Measurements from ENCODE around the gene ITGA6.

ITGA6 gene

DNA sequence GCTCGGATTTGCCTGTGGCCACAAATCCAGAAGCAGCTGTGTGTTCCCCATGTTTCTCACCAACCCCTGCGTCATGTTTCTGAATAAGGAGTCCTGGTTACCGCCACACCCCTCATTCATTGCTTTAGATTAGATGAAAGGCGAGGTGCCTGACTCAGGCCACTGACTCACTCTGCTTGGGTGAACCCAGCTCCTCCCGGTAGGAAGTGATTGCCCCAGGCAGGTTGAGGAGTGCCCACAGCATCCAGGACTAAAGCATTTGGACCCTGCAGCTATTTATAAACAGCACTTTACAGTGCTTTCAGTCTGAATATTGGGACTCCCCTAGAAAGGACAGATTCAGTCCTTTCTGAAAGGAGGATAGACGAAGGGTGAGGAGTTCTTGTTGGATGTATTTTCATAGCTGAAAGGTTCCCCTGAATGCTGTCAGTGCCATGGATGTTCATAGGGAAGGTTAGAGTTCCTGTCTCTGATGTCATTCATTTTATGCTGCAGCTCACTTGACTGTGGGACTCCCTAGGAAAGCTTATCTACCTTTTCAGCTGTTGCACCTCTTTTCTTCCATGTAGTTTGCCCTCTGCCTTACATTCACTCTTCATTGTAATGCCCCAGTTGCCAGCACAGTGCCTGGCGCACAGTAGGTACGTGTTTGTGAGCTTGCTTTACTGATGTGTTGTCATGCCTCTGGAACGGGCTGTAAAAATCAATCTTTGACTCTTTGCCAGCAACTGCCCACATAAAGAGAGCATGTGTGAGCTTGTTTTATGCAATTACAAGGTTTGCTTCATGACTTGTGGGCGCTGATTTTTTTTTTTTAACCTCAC is 14.9 kb downstream of the ITGA6 start:
- no peak for DNase-seq

DNA sequence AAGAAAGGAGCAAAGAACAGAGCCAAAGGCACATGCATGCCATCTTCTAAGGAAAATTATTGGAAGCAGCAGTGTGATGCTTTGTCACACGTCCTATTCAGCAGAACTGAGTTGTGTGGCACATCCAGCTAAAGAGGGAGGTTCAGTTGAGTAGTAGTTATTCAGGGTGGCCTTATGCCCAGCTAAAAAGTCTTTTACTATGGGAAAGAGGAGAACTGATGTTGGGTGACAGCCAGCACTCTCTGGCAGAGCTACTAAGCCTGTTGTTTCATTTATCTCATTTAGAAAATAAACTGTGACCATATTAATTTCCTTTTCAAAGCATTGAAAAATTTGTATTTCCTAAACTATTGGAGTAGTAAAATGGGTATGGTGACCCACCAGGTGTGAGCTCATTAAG is 18.5 kb downstream of the ITGA6 start:
- DNase-seq: no peak

DNA sequence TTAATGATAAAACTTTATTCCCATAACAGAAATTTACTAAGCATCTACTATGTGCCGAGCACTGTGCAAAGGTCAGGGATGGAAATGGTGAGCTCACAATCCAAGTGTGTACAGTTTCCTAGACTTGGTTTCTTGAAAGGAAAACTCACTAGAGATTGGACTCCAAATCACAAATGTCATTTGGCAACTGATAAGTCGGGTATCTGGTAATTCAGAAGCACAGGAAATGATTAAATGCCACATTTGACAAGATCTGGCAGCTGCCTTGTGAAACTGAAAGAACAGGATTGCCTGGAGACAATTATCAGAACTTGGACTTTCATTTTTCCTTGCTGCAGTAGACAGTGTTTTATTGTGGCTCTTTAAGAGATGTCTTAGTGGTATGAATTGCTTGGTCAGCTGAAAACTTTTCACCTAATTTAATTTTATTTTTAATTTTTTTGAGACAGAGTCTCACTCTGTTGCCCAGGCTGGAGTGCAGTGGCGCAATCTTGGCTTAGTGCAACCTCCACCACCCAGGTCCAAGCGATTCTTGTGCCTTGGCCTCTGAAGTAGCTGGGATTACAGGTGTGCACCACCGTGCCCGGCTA is 19.2 kb downstream of the ITGA6 start:
- DNase-seq: no peak

DNA sequence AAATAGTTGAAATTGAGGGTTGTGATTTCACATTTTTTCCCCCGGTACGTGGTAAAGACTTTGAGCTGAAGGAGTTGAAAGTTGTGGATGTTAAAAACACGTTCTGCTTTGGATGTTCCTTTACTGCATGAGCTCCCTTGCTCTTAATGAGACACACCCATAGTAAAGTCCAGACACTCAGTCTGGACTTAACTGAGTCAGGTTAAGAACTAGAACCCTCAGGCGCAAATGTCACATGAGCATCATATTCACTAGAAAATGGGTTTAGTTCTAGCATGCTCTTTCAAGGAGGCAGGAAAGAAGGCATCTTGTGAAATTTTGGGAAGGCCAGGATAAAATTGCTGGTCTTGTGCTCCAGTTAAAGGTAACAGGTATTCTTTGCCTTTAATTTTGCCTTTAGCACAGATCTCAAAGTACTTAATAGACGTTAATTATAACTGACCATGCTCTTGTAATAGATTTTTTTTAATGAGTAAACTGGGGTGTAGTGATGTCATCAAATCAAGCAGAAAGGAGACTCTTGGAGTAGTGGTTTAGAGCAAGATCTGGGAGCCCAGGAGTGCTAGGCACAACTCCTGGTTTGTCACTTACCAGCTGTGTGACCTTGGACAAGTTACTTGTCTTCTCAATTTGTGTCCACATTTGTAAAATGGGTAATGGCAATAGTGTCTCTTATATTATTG is 20.6 kb downstream of the ITGA6 start:
- DNase-seq: no peak

DNA sequence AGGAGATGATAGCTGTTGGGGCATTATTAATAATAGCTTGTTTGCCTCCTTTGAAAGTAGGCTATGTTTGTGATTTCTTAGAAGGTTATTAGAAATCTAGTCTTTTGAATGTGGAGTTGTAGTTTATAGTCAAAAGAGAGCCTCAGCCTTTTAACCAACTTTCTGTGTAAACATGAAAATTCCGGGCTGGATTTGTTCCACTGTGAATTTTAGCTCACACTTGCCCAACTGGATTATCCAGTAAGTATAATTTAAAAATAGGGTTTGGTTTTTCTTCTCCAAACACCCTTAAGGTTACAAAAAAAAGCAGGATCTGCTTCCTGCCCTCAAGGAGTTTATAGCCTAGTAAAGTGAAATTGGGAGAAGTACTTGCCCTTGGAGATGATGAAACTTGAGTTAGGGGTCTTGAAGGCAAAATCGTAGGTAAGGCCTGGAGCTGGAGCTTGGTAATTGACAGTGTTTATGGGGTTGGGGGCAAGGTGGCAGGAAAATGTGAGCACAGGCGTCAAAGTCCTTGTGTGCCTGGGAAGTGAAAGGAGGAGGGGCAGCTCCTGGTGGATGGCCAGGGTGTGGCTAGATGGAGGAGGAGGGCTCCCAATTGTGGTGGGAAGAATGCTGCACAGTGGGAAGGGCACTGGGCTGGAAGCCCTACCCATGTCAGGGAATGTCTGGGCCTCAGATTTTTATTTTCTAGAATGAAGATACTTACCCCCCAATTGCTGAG is 21.3 kb downstream of the ITGA6 start:
- no peak for DNase-seq

DNA sequence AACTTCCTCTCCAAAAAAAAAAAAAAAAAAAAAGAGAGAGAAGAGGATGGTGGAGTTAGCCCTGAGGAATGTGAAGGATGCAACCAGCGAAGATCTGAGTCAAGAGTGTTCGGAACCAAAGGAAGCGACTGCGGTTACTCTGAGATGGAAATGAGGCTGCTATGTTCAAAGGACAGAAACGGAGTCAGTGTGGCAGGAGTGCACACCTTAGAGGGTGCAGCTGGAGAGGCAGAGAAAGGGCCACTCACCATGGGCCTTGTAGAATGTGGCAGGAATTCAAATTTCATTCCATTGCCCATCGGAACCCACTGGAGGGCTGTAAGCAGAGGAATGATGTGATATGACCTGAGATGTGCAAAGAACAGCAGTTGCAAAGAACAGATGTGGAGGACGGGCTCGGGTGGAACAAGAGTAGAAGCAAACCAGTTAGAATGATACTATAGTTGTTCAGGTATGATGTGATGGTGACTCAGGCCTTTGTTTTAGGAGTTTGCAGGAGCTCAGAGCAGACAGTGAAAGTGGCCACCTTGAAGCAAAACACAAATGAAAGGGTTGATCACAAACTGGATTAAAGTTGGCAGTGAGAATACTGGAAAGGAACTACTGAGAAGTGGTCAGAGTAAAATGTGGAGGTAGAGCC is 22.6 kb downstream of the ITGA6 start:
- no peak for DNase-seq

DNA sequence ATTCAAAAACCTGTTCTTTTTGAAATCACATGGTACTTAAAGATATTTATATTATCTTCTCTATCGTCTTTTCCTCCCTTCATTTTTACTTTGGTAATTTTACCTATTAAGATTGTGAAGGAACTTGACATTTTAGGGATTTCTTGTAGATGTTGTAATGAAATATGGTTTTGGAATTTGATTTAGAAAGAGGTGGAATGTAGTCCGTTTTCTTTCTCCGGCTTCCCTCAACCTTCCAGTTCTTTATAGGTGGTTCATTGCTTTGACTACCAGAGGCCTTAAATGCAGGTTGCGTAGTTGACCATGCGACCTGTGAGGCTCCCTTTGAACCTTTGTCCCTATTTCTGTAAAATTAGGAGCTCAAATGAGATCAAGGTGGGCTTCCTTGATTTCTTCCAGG is 24.5 kb downstream of the ITGA6 start:
- no peak for DNase-seq

DNA sequence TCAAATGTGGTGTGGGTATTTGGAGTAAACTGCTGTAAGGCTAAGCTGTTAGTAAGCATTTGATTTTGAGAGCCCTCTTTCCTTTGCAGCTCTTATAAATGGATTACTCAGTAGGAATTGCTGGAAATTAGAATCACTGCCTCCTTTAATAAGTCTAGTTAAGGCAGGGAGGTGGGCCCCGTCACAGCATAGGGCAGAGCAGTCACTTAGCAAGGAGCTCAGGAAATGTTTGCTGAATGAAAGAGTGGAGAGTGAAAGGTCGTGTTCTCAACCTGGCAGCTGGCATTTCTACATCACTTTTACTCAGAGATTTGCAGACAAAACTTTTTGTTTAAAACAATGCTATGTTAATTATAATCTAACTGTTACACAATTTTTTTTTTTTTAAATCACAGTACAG is 25.5 kb downstream of the ITGA6 start:
- DNase-seq: no peak

DNA sequence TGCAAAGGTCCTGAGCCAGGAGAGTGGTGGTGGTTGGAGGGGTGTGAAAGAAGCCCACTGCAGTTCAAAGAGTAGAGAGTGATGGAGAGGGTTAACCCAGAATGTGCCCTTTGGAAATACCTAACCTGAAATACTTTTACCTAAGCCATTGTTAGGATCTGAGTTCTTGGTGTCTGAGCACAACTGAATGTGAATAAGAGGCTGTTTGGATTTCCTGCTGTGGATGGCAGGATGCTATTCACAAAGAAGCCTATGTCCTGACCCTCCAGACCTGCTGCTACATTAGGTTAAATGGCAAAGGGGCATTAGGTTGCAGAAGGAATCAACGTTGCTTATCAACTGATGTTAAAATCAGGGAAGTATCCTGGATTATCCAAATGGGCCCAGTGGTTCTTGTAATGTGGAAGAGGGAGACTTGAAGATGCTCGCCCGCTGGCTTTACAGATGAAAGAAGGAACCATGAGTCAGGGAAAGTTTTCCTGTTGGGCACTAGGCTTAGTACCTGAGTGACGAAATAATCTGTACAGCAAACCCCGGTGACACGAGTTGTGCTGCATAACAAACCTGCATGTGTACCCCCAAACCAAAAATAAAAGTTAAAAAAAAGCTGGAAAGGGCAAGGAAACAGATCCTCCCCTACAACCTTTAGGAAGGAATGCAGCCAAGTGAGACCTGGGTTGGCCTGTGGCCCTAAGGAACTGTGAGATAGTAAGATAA is 27.2 kb downstream of the ITGA6 start:
- no peak for DNase-seq

DNA sequence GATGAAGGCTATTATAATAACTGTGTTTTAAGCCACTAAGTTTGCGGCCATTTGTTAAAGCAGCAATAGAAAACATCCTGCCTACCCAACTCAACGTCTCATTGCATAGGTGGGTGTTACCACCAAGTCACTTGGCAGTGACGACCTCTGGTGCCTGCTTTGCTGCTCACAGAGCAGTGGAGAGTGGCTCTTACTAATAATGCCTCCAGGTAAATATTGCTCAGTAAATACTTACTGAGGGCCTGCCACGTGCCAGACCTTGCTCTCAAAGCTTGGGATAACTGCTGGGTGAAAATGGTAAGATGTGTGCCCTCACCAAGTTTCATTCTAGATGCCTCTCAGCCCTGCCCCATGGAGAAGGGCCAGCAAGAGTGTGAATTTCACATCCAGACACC is 27.7 kb downstream of the ITGA6 start:
- DNase-seq: no peak

DNA sequence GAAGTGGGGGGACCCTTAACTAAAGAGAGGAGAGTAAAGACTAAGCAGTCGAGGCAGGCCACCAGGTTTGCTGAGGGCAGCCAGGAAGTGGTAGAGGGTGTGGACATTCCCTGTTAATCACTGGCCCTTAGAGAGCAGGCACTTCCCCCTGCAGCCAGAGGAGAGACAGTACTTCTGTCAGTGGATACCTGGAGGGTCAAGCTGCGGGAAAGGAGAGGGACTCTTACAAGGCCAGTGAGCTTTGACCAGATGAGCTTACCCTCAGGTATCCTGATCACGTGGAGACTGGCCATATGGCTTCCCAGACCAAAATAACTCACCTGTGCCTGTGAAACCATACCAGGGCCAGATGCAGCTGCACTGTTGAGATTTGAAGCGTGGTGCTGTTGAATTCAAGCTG is 28.6 kb downstream of the ITGA6 start:
- DNase-seq: no peak

DNA sequence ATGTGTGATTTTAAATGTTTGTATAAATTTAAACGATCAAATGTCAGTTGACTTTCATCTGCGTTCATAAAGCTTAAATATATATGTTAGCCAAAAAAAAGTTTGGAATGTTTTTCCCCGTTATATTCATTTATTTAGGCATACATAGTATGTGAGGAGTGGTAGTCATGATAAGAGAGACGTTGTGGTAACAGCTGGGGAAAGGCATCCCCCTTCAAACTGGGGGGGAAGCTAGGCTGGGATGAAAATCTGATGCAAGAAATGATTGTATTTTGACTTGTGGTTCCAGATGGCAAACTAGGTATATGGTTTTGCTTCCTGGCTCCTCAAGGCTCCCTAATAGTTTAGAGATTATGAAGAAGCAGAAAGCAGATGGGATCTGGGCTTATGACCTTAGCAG is 30.1 kb downstream of the ITGA6 start:
- DNase-seq: no peak

DNA sequence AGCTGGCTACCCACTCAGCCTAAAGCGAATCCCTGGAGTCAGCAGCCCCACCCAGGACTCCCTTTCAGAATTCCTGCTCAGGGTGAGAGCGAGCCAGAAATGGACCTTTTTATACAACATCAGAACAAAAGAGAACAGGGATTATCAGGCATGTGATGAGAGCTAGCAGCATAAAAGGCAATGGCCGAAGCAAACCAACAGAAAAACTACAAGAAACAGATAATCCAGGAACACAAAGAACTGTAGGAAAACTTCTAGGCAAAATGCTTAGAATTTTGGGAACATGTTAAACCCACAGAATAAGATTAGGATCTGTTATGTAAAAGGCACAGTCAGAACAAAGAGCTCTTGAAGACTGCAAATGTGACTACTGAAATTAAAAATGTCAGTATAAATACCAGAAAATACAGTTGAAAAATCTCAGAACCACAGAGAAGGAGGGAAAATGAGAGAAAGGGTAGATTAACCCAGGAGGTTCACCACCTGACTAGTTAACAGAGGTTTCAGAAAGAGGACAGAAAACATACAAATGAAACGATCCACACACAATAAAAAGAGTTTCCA is 31.3 kb downstream of the ITGA6 start:
- DNase-seq: no peak

DNA sequence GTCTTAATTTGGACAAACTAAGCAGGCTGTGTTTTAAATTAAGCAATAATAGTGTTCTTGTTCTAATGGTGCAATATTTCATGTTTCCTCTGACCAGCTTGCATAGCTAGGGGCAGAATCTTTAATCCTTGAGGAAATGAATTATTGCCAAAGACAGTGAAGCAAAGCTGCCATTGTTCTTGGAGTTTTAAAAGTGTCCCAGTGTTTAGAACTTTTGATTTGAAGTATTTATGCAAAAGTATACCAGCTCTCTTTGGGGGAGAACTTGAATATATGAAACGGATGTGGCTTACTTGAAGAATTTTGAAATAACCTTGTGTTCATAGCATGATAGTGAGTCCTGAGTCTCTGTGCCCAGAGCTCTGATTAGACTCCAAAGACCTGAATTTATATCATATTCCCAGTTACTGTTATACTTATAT is 33.4 kb downstream of the ITGA6 start:
- no peak for DNase-seq

DNA sequence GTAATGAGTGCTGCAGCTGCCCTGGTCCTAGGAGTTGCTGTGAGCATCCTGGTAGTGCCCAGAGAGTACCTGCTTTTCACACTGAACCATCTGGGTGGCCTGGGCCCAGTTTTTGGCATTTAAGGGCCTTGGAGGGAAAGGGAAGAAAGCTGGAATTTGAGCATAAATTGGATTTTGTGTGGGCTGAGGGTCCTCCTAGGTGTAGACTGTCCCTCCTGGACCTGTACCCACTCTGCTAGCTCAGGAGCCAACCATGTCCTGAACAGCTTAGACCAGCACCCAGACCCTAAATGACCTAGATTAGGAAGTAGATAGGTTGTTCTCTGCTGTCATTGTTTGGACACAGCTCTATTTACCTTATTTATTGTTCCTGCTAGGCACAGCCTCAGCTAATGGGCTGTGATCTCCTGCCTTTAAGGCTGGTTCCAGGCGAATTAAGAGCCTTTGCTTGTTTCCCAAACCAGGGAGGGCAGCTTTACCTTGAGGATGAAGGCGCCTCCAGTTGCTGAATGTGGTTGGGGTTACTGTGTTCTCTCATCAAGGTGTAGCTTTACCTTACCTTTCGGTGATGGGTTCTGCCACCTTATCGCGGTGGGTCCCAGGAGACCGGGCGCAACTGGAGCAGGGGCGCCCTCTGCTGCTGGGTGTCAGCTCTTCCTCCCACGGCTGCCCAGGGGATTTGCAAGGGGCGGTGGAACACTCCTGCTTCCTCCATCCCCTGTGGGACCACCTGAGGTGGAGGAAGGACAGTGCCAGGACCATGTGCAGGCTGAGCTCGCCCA is 34.4 kb downstream of the ITGA6 start:
- peak; percentile 22 for DNase-seq

DNA sequence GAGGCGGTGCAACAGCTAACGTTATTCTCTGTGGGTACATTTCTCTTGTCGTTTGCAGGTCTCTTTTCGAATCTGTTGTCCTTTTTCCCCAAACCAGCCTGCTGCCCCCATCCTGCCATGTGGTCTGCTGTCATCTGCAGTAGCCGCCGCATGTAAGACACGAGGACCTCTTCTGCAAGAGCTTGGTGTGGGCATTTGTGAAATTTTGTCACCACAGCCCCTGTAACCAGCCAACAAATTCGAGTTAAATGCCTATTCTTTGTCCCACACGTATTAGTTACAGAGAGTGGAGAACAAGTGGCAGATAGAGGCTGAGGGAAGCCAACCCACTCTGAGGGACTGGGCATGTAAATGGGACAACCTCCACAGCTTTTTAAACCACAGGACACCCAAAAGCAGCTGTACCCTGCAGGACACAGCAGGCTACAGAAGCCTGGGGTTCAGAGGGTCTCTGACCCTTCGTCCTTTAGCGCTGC is 35.0 kb downstream of the ITGA6 start:
- no peak for DNase-seq

DNA sequence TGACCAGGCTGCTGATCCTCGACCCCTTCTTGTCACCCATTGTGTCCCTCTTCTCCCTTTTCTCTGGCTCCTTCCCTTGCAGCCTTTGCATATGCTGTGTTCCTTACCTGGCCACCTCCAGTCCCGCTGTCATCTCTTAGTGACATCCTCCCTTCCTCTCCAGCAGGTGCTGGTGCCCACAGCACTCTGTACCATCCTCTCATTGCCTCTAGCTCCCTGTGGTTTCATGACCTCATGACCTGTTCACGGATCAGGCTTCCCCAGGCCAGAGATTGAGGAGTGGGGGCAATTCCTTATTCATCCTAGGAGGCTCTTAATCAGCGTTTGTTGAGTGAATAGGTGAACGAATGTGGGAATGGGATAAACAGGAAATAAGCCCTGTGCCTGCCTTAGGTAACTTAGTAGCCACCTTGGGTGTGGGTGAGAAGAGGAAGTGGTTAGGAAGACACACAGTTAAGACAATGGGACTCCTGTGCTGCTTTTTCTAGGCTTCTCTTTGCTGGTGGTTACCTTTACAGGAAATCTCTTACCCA is 35.5 kb downstream of the ITGA6 start:
- DNase-seq: no peak

DNA sequence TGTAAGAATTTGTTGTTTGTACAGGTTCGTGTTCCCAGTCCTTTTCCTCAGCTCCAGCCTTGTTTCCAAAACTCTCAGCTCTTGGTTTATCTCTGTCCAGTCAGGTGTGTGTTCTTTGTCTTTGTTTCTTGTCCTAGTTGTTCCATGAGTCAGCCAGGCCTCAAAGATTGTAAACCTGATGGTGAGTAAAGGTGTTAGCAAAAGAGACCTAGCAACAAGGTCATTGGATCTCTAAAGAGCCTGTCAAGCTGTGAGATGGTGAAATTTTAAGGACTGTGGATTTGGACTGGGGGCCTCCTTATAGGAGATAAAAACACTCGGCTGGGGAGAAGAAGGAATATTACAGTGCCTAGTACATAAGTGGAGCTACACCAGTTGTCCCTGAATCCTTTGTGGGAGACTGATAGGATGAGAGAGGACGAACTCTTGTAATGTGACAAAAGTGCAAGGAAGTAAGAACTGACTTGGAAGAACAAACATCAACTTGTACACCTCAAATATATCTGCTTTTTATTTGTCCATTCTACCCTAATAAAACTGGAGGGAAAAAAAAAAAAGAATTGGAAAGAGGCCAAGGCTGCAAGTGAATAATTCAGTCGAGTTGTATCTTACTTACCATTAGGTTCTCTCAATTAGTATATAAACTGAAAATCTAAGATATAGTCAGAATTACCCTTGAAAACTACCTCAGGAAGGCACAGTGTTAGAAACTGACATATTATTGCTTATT is 37.2 kb downstream of the ITGA6 start:
- no peak for DNase-seq

DNA sequence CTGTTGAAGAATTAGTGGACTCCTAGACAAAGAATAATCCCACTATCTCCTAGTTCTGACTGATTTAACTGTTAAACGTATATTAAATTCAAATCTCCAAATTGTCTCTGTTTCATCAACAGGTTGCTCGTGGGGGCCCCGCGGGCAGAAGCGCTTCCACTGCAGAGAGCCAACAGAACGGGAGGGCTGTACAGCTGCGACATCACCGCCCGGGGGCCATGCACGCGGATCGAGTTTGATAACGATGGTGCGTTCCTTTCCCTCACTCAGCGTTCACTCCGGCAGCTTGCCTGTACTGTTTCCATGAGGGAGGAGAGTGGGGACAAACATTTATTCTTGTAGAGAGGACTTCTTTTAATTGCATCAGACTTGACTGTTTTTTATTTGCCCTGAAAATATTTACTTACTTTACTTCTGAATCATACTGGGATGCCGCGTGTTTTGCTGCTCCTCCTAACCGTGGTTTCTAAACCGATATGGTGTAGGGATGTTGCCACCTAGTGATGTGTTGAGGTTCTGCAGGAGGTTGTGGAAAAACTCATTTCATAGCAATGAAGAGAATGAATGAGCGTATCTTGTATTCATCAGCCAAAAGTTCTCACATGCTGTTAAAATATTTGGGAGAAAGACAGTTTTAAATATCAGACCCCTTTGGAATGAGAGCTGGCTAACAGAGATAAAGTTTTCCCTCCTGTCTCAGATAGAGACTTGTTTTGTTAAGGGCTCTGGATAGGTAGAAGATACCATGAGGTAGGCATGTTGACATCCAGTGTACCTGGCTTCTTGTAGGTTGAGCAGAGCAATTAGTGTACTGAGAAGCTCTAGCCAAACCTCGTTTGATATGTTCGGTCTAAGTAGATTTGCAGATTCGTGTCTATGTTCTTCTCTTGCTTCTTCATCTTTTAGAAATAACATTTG is 38.3 kb downstream of the ITGA6 start:
- DNase-seq: peak; percentile 30
